ENCODE results near the gene SEPTIN6.

Gene SEPTIN6

DNA sequence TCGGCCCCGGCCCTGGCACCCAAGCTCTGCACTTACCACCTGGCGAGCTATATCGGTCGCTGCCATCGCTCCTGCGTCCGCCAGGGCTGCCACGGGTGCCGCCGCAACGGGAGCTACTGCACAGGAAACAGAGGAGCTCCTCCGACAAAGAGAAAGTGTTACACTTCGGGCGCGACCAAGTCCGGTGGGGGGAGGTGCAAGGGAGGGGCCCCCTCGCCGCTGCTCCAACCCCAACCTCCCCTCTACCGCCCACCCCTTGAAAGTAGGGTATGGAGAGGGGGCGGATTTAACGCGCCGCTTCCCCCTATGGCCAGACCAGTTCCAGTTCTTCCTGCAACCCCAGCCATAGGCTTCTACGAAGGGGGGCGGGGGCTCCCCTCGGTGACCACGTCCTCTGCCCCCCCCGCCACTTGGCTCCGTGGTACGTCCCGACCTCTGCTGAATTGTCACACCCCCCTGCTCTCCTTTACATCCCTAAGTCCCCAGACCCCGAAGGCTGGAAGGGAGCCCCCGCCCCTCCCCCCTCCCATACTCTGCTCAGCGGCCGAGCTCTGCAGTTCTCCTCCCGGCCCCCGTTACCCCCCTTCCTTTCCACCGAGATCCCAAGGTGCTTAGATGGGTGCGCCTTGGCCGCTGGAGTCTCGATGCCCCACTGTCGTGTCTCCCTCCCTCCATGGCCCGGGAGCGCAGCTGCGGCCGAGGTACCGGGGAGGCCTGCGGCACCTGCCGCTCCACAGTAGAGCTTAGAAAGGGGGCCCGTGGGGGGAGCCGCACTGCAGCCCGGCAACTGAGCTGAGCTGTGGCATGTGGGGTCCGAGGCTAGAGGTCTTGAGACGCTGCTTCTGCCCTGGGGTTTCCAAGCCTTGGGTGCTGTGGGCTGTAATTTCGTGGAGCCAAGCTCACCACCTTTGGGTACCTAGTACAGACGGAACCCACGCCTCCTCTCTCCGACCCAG, at the start of gene SEPTIN6:
Gene SEPTIN6 (minus strand): TSS at position 129 of the 956 bp plus-strand sequence. CDS start 63 bp downstream, at position 66.
- H3K4me3 ChIP-seq (ENCODE audit: low read depth, low read length), result peak within 1 kb of the TSS; percentile 82
- TF ChIP-seq, protein P1, sequence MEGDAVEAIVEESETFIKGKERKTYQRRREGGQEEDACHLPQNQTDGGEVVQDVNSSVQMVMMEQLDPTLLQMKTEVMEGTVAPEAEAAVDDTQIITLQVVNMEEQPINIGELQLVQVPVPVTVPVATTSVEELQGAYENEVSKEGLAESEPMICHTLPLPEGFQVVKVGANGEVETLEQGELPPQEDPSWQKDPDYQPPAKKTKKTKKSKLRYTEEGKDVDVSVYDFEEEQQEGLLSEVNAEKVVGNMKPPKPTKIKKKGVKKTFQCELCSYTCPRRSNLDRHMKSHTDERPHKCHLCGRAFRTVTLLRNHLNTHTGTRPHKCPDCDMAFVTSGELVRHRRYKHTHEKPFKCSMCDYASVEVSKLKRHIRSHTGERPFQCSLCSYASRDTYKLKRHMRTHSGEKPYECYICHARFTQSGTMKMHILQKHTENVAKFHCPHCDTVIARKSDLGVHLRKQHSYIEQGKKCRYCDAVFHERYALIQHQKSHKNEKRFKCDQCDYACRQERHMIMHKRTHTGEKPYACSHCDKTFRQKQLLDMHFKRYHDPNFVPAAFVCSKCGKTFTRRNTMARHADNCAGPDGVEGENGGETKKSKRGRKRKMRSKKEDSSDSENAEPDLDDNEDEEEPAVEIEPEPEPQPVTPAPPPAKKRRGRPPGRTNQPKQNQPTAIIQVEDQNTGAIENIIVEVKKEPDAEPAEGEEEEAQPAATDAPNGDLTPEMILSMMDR (IDR thresholded peaks at IDR 0.05; ENCODE audit: insufficient read depth, low read depth, low read length, missing control alignments), result peak; percentile 13
- DNase-seq (ENCODE audit: low read depth), result peak; percentile 94

- TF ChIP-seq, protein P1 (IDR thresholded peaks at IDR 0.05; ENCODE audit: insufficient read depth, low read depth, low read length, missing control alignments), result no peak
- no peak overlapping the region for H3K4me3 ChIP-seq (ENCODE audit: low read depth, low read length)
- DNase-seq (ENCODE audit: low read depth), result no peak
These were observed 45.8 kb upstream of the SEPTIN6 start for GRCh38 chrX:119738742-119739141.

GRCh38 chrX:119736206-119736764, 43.3 kb upstream of the SEPTIN6 start:
- TF ChIP-seq, protein P1 (IDR thresholded peaks at IDR 0.05; ENCODE audit: insufficient read depth, low read depth, low read length, missing control alignments), result no peak
- no peak overlapping the region for H3K4me3 ChIP-seq (ENCODE audit: low read depth, low read length)
- DNase-seq (ENCODE audit: low read depth), result no peak

DNA sequence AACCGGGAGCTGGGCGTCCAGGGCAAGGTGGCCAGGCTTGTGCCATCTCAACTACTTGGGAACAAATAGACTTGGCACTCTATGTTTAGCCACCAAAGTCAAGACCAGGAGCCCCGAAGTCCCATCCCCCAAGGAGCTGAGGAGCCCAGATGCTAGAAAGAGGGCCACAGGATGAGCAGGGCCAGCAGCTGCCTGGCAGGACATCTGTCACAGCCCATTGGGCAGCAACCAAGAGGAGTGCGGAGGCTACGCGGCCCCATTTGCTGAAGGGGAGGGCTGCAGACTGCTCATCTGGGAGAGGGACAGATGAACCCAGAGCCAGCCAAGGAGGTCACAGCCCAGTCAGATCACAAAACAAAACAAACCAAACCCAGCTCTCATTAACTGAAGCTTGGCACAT, 42.5 kb upstream of the SEPTIN6 start:
- no peak overlapping the region for H3K4me3 ChIP-seq (ENCODE audit: low read depth, low read length)
- TF ChIP-seq, protein P1 (IDR thresholded peaks at IDR 0.05; ENCODE audit: insufficient read depth, low read depth, low read length, missing control alignments), result no peak
- no peak for DNase-seq (ENCODE audit: low read depth)

- TF ChIP-seq, protein P1 (IDR thresholded peaks at IDR 0.05; ENCODE audit: insufficient read depth, low read depth, low read length, missing control alignments), result no peak
- no peak for DNase-seq (ENCODE audit: low read depth)
These were observed 42.0 kb upstream of the SEPTIN6 start for GRCh38 chrX:119734897-119735339.

DNA sequence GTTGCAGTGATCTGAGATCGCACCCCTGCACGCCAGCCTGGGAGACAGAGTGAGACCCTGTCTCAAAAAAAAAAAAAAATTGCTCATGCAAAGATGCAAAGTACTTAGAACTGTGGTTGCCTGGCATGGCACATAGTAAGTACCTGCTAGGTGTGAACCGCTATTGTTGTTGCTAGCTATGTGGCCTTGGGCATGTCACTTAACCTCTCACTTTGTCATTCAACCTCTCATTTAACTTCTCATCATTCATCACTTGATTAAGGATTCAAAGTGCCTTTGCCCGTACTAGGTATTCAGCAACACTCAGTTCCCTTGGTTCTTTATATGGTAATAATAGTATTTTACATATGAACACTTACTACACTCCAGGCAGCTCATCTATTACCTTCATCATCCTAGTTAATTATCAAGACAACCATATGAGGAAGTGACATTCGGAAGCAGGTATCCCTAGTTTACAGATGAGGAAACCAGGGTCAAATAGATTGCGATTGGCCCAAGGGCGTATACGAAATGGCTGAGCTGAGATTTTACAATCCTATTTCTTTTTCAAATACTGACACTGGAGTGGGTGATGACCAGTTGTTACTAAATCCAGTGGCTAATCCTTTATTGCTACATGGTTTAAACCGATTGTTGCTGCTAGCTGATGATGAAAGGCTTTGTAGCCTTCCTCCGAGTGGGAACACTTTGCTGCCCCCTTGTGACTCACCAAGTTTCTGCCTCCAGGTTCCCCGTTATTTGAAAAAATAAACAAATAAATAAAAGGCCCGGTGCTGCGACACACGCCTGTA, 36.6 kb upstream of the SEPTIN6 start:
- H3K4me3 ChIP-seq (ENCODE audit: low read depth, low read length), result no peak overlapping the region
- DNase-seq (ENCODE audit: low read depth), result peak; percentile 76
- TF ChIP-seq, protein P1 (IDR thresholded peaks at IDR 0.05; ENCODE audit: insufficient read depth, low read depth, low read length, missing control alignments), result peak; percentile 49

More at GRCh38 chrX:119734897-119735339, 42.0 kb upstream of the SEPTIN6 start:
- H3K4me3 ChIP-seq (ENCODE audit: low read depth, low read length), result no peak overlapping the region

Measured in GM12865 (cell line).